Activated effector memory CD4-positive, alpha-beta T cell treated with Interleukin-2 at 50 U/mL for 16 hours (primary cell): ENCODE results near the gene MS4A6E.
"Not testable (repeated sequence)": the region's sequence is repeated elsewhere in the genome, so short reads cannot be mapped to it uniquely, and the experiment has no call there.

Experiments
- DNase-seq: peaks from one replicate; pipeline ENCODE4 v3.0.0-alpha.2; 2020

The MS4A6E gene

GRCh38 chr11:60338053-60338452, 11.0 kb downstream of the MS4A6E start:
- DNase-seq, result no peak

DNA sequence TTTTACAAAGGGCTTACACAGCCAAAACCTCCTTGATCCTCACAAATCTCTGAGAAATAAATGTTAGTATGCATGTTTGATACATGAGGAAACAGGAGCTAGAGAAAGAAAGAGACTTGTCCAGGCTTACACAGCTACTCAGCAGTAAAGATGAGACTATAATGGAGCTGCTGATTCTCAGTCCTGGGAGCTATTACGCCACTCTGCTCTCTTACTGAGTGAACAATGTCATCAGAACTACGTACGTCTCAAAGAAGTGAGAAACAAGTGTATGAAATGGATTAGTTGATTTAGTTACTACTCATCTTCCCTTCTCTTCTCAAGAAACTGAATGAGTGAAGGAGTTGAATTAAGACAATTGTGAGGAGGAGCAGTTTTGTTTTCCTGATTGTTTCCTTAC, 12.3 kb downstream of the MS4A6E start:
- DNase-seq, result no peak

DNA sequence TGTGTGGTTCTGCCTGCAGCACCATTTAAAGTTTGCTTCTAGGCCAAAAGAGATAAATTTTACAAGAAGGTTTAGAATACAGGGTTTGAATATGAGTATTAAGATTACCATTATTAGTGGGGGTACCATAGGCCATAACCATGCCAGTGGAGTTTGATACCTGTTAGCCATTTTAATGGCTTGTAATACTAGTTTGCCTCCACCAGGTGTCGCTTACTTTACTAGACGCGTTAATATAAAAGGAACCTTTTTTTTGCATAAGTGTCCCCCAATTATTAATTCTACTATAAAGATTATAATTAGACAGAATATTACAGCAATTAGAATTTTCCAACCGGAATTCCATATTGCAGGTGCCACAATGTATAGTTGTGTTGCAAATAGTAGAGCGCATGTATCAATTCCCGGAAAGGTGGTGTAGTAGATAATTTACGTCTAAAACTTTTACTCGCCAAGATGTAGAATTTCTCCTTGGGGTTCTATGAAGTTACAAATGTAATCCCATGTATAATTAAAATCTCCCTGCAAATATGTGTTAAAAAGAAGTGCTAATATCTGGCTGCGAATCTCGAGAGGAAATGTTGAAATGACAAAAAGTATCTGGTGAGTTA, 16.1 kb downstream of the MS4A6E start:
- no peak for DNase-seq

- no peak for DNase-seq
Measured at GRCh38 chr11:60344146-60344545, 17.1 kb downstream of the MS4A6E start.

GRCh38 chr11:60345489-60345888, 18.4 kb downstream of the MS4A6E start:
- DNase-seq, result no peak

- no peak for DNase-seq
Measured at GRCh38 chr11:60347084-60347797, 20.2 kb downstream of the MS4A6E start.

- DNase-seq, result no peak
Measured at GRCh38 chr11:60348116-60348515, 21.1 kb downstream of the MS4A6E start.

DNA sequence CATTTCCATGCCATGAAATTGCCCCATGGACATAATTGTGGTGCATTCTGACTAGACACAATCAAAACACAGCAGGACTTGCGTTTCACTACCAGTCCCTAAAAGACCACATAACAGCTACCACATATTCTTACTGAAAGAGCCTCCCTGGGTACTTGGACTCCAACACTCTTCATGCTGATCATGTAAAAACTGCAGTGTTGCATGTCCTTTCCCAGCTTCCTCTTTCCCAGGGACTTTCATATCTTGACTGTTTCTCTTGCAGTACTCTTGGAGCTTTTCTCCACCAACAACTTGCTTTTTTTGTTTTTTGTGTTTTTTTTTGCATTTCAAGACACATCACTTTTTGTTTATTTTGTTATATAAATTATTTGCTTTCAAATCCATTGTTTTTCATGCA, 22.9 kb downstream of the MS4A6E start:
- no peak for DNase-seq

DNA sequence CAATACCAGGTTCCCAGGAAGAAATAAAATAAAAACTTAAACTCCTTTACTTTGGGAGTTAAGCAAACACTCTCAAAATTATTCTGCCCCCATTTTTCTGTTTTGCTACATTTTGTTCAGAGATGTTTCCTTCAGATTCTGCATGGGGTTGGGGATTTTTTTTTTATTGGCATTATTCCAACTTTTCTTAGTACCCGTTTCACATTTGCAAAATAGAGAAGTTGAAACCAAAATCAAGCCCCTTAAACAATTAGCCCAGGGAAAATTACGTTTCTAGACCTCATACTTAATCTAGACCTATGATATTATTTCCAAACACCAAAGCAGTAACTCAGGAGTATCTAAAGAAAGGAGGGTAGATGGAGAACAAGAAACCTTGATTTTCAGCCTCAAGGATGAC, 30.7 kb downstream of the MS4A6E start:
- no peak for DNase-seq

- no peak for DNase-seq
Measured at GRCh38 chr11:60360621-60361020, 33.6 kb downstream of the MS4A6E start.

DNA sequence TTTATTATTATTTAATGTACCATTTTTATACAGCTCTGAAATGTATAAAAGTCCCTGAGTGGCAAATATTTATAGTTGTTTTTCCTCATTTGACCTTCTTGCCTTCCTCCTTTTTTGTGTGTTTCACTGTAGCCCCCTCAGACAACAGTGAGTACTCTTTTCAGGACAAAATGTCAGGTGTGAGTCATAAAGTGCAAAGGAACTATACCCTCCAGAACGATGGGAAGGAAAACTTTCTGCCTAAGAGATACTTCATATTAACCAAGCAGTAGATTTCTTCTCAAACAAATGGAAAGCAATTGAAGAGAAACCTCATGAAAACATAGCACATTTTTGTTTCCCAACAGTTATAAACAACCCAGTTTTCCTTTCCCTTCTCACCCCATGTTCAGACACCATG, 35.2 kb downstream of the MS4A6E start:
- DNase-seq, result no peak

- peak; percentile 3 for DNase-seq
Measured at GRCh38 chr11:60363542-60364470, 36.8 kb downstream of the MS4A6E start.

- not testable (repeated sequence) for DNase-seq
Measured at GRCh38 chr11:60366262-60366904, 39.3 kb downstream of the MS4A6E start.

DNA sequence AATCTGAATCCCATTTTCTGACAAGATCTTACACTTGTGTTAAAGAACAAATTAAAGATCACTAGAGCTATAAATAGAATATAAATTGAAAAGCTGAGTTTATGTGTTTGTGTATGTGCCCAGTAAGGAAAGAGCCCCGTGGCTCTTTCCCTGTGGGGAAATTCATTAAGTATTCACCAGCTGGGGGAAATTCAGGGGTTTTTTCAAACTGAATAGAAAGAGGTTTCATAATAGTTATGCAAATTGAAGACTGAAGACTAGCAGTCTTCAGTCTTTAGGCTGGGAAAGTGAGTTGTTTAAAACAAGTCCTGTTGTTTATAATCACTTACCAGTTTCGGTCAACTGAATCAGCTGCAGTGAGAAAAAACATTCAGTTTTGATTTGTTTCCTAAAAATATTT, 40.0 kb downstream of the MS4A6E start:
- no peak for DNase-seq

GRCh38 chr11:60367896-60368295, 40.8 kb downstream of the MS4A6E start:
- DNase-seq, result no peak

GRCh38 chr11:60370252-60370810, 43.3 kb downstream of the MS4A6E start:
- no peak for DNase-seq

DNA sequence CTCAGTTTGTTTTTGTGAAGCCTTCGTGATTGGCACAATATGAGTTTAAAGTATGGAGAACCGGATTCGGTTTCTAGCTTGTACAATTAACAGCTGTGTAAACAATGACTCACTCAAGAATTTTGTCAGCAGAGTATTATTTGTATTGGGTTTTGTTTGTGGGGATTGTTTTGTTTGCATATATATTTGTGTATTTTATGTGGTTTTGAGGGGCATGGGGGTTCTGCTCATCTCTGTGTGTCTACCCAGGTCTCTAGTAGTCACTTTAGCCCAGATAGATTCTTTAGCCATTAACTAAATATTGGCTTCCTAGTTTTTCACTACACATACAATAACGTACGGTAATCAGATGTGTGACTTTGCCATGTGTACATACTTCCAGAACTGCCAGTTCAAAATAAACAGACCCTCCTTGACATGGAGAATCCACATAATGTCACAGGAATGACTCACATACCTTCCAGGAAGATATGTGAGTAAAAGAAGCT, 43.8 kb downstream of the MS4A6E start:
- no peak for DNase-seq

- no peak for DNase-seq
Measured at GRCh38 chr11:60371386-60371785, 44.3 kb downstream of the MS4A6E start.

- no peak for DNase-seq
Measured at GRCh38 chr11:60371854-60372253, 44.8 kb downstream of the MS4A6E start.

DNA sequence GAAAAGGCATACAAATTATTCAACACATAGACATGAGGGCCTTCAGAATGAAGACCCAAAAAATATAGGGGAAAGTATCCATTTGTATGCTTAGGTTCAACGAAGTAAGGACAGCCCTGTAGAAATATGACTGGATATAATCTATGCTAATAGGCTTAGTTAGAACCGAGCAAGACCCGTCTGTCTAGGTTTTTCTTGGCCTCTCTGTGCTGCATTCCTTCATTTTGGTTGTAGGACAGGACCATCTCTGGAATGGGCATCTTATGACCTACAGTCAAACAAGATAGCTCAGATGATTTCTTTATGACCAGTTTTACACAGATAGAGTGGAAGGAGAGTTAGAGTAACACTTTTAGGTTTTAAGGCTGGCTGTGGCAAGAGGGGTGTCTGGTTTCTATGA, 45.7 kb downstream of the MS4A6E start:
- DNase-seq, result no peak

GRCh38 chr11:60375316-60375715, 48.3 kb downstream of the MS4A6E start:
- no peak for DNase-seq

GRCh38 chr11:60376601-60377000, 49.5 kb downstream of the MS4A6E start:
- no peak for DNase-seq
